Cardiac septum (tissue), 1 donor: ENCODE measurements around the gene UGT2B11. TPM values are rescaled to one million over a fixed set of nuclear protein-coding genes. Genes with fewer than 3 reads are reported as not detected.
"Not testable (repeated sequence)": the region's sequence is repeated elsewhere in the genome, so short reads cannot be mapped to it uniquely, and the experiment has no call there.

Experiments used
- DNase-seq: peaks from one replicate; pipeline ENCODE4 v3.0.0-alpha.2; 2020; ENCODE audit warnings: low spot score
- intact Hi-C: fragments of 100-400 bp; cut with DNase I; formaldehyde crosslinking; loops from one replicate; pipeline ENCODE4 v1.14.0; 2022
- total RNA-seq: library from RNA; stranded (reverse); fragmentation: NEBNext Ultra II Directional; extraction: Animal tissue kit (Norgen Biotek cat#: 25700); gene quantifications from one replicate; pipeline ENCODE4 v1.2.1, GENCODE V29; 2021
- donor health status: DM: no; HTN: no; CAD: no.

Gene UGT2B11
- total RNA-seq, 1 donor from 2014 or later, result not detected

DNA sequence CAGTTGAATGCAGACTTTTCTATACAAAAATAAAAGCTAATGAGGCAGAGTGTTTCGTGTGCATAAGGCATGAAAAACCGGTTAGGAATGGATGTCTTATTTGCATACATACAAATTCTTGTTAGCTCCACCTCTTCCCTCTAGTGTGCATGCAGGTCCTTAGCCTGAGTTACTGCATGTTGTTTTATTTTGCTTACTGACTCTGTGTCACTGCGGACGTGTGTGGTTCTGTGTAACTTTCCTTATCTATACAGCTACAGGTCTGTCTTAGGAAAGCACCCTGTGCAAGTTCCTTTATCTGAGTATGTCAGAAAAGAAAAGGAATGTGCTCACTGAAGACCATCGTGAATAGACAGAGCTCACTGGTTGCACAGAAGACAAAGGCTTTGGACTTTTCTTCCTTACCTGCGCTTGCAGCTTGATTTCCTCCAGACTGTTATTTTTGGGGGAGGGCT is 35.8 kb downstream of the UGT2B11 start:
- DNase-seq, intact Hi-C loops: not testable (repeated sequence)

DNA sequence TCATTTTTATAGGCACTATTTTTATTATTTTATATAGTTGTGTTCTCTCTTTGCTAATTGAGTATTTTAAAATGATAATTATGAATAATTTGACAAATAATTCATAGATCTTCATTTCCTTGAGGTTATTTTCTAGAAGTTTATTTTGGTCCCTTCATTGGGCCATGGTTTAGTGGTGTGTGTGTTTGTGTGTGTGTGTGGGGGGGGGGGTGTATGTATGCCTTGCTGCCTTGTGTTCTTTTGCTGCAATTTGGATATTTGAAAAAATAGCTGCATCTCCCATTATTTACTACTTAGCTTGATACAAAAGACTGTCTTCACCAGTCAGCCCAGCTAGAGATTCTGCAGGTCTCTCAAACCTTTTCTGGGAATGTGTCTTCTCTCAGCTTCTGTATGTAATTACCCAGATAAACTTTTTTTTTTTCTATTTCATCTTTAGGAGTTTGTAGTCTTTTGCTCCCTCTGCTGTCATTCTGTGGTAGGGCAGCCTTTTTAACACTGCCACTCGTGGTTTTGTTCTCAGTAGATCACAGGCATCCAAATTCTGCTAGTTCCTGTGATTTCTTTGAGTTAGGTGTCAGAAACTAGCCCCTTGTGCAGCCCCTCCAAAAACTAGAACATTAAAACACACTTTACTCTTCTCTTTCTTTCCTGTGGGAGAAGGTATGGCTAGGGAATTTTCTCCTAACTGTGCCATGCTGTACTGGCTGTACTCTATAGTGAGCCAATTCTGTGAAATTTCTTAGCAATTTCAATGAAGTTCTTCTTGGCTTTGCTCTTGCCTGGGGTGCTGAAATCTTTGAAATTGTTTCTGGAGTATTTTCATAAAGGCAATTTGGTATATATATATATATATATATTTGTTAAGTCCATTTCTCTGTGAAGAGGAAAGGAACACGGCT is 44.1 kb downstream of the UGT2B11 start:
- intact Hi-C loops, result loop anchor here (5.0 kb wide), 1 partner anchor 673 kb away; no protein-coding TSS in a partner anchor
- not testable (repeated sequence) for DNase-seq

DNA sequence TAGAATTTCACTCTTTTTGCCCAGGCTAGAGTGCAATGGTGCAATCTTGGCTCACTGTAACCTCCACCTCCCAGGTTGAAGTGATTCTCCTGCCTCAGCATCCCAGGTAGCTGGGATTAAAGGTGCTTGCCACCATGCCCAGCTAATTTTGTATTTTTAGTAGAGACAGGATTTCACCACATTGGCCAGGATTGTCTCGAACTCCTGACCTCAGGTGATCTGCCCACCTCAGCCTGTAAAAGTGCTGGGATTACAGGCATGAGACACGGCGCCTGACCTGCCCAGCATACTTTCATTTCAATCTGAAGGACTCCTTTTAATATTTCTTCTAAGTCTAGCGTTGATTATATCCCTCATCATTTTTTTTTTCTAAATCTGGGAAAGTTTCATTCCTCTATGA is 45.4 kb downstream of the UGT2B11 start:
- DNase-seq, intact Hi-C loops: not testable (repeated sequence)

DNA sequence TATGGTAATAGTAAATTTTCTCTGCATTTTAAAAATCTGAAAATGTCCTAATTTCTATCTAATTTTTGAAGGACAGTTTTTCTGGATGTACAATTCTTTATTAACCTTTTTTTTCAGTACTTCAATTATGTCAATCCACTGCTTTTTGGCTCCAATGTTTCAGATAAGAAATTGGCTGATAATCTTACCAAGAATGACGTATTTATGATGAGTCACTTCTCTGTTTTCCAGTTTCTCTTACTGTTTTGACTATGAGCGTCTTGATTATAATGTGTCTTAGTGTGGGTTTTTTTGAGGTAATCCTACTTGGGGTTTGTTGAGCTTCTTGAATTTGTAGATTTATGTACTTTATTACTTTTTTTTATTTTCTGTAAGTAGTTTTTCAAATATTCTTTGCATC is 47.2 kb downstream of the UGT2B11 start:
- DNase-seq, result no peak
- intact Hi-C loops, result no loop called here

DNA sequence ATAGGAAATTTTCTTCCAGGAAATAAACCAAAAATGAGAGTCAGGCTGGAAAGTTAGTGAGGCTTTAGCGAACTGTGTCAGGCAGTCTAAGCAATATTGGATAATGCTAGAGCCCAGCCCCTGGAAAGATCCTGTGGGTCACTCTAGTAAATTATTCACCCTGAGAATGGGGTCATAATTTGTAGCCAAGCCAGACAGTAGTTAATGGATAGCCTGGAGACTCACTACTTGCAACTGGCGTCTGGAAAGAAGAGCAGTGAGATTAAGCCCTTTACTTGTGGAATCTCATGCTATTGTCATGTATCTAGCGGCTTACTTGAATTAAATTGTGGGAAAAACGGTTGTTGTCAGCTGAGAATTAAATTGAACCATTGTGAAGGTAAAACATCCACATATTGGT is 48.2 kb downstream of the UGT2B11 start:
- intact Hi-C loops, DNase-seq: not testable (repeated sequence)

DNA sequence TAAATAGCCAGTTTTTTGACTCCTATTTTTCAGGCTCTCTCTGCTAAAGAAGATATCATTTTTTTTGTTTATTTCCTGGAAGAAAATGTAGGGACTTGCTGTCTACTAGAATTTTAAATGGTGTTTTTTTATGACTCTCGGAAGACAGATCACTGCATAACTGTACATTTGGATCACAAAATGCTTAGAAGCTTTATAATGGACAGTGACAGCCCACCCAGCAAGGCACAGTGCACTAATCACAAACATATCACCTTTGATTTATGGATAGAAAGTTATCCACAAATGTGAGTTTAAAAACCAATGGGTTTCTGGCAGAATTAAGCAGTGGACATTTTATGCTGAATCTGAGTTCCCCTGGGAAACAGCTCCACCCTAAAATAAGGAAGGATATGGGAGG is 48.8 kb downstream of the UGT2B11 start:
- DNase-seq, intact Hi-C loops: not testable (repeated sequence)

DNA sequence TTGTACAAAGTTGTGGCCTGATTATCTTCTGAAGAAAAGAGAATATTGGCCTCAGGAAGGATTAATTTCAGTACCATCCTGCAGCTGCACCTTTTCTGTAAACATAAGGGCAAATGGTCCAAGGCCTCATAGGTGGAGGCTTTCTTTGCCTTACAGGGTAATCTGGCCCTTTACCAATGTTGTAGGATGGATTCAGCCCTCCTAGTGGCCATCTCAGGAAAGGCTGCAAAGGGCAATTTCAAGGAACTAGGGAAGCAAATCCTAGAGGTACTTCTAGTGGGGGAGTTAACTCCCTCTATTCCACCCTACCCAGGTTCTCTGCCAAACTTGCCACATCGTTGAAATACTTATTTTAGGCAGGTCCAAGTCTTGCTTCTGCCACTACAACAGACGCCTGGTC is 57.6 kb downstream of the UGT2B11 start:
- intact Hi-C loops, result no loop called here

DNA sequence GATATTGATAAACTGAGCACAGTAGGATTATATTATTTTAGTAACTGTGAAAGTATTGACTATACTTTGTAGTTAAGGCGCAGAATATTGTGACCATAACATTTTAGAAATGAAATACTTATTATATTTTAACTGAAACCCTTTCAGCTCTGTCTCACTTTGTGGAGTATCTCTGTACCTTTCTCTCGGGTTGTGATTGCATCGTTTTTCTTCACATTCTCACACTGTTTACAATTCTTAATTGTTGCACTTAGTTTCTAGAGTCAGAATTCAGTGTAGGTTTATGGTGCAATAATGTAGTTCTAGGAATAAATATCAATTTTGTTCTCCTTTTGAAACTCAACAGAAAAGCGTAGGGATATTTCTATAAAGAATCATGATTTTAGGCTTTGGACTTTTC is 60.5 kb downstream of the UGT2B11 start:
- DNase-seq, result no peak
- intact Hi-C loops, result no loop called here

More for the DNA sequence above, 57.6 kb downstream of the UGT2B11 start:
- no peak for DNase-seq

Other genes starting within 250 kb of the UGT2B11 start
- gene UGT2B7, start 118.3 kb downstream of the UGT2B11 start, total RNA-seq, result not detected
- gene UGT2B28, start 65.7 kb upstream of the UGT2B11 start, total RNA-seq, result not detected